Naive B cell (primary cell): ENCODE results near the gene ITGB2. TPM values are rescaled to one million over a fixed set of nuclear protein-coding genes. Genes with fewer than 3 reads are reported as not detected.
"Not testable (repeated sequence)": the region's sequence is repeated elsewhere in the genome, so short reads cannot be mapped to it uniquely, and the experiment has no call there.

ENCODE experiments used
- ATAC-seq, 2 donors: fragments of 150-1000 bp; cut with Tn5 transposase; 2 replicates each; pipeline ENCODE4 v1.10.0; 2021; ENCODE audit warnings: low read depth in 2 of 2, mild to moderate bottlenecking in 2 of 2, moderate library complexity in 2 of 2
- DNase-seq: peaks from one replicate; pipeline ENCODE4 v3.0.0; 2022
- H3K27ac Mint-ChIP-seq, 6 donors: one replicate each; pipeline ENCODE4 v1.8.0; 2020 to 2022; ENCODE audit warnings: mild to moderate bottlenecking in 6 of 6, mixed read lengths in 6 of 6, moderate library complexity in 5 of 6, inconsistent platforms in 2 of 6
- H3K27me3 Mint-ChIP-seq, 3 donors: one replicate each; pipeline ENCODE4 v1.8.0; 2021 to 2022; ENCODE audit warnings: mixed read lengths in 3 of 3, mild to moderate bottlenecking in 1 of 3
- H3K36me3 Mint-ChIP-seq, 2 donors: one replicate each; pipeline ENCODE4 v1.8.0; 2020 to 2022; ENCODE audit warnings: mixed read lengths in 2 of 2, inconsistent platforms in 1 of 2, mild to moderate bottlenecking in 1 of 2
- H3K4me1 Mint-ChIP-seq, 3 donors: one replicate each; pipeline ENCODE4 v1.8.0; 2020 to 2022; ENCODE audit warnings: mixed read lengths in 3 of 3, inconsistent platforms in 1 of 3, mild to moderate bottlenecking in 1 of 3, moderate library complexity in 1 of 3
- H3K4me3 Mint-ChIP-seq, 8 donors: one replicate each; pipeline ENCODE4 v1.8.0; 2020 to 2022; ENCODE audit warnings: mild to moderate bottlenecking in 8 of 8, mixed read lengths in 8 of 8, moderate library complexity in 8 of 8, inconsistent platforms in 2 of 8
- H3K9me3 Mint-ChIP-seq, 7 donors: one replicate each; pipeline ENCODE4 v1.8.0; 2020 to 2022; ENCODE audit warnings: mixed read lengths in 7 of 7, mild to moderate bottlenecking in 5 of 7, inconsistent platforms in 2 of 7, moderate library complexity in 1 of 7
- polyA plus RNA-seq, 6 donors: library from polyadenylated mRNA; unstranded; fragments of 300-500 nt; fragmentation: Illumina TruSeq; gene quantifications; one replicate each; pipeline ENCODE4 v1.2.3, GENCODE V29; 2021; ENCODE audit warnings: low read depth in 6 of 6

Gene ITGB2
- polyA plus RNA-seq, 6 donors from 2014 or later: 220 to 346 (median 303) TPM

- Mint-ChIP-seq H3K4me1 (peaks cover 56 to 90% (median 87%) of the 10 kb centered on the region in 3 donors), H3K36me3 (peaks cover 5 to 8% of the 10 kb centered on the region in 2 donors), H3K9me3 (no peaks in the 10 kb centered on the region), H3K27ac (peak overlapping the region; percentile 91 to 96 (median 93)), H3K27me3 (no peaks in the 10 kb centered on the region), H3K4me3 (peak overlapping the region; percentile 67 to 92 (median 83))
- DNase-seq (no peak), ATAC-seq (no peak)
Measured at GRCh38 chr21:44913425-44914175, 7.1 kb downstream of the ITGB2 start.

GRCh38 chr21:44912506-44913412 lies 7.9 kb downstream of the ITGB2 start:
- H3K4me1 Mint-ChIP-seq: peaks cover 57 to 92% (median 86%) of the 10 kb centered on the region in 3 donors
- H3K27me3 Mint-ChIP-seq, H3K36me3 Mint-ChIP-seq, H3K9me3 Mint-ChIP-seq, ATAC-seq, DNase-seq: not testable (repeated sequence)
- peak overlapping the region; percentile 67 to 87 (median 83) for H3K4me3 Mint-ChIP-seq
- peak overlapping the region in 5 of 6 donors; percentile 39 to 95 (median 92) for H3K27ac Mint-ChIP-seq

DNA sequence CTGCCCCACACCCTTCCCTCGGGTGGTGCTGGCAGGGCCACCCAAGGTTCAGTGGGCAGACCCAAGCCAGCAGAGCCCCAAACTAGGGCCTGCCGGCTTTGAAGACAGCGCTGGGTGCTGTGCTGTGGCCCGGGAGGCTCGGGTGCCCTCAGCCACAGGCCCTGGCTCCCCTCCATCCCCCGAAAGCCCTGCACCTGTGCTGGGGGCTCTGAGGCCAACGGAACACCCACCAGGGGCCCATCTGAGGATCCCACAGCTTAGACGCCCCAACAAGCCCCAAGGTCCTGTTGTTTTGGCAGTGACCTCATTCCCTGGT lies 8.6 kb downstream of the ITGB2 start:
- H3K9me3 Mint-ChIP-seq: no peaks in the 10 kb centered on the region
- H3K36me3 Mint-ChIP-seq: peaks cover 5 to 8% of the 10 kb centered on the region in 2 donors
- peak overlapping the region; percentile 65 to 89 (median 82) for H3K4me3 Mint-ChIP-seq
- no peak for DNase-seq
- ATAC-seq: no peak
- H3K27ac Mint-ChIP-seq: peak overlapping the region in 5 of 6 donors; percentile 39 to 95 (median 83)
- H3K4me1 Mint-ChIP-seq: peaks cover 57 to 89% (median 84%) of the 10 kb centered on the region in 3 donors
- no peaks in the 10 kb centered on the region for H3K27me3 Mint-ChIP-seq

DNA sequence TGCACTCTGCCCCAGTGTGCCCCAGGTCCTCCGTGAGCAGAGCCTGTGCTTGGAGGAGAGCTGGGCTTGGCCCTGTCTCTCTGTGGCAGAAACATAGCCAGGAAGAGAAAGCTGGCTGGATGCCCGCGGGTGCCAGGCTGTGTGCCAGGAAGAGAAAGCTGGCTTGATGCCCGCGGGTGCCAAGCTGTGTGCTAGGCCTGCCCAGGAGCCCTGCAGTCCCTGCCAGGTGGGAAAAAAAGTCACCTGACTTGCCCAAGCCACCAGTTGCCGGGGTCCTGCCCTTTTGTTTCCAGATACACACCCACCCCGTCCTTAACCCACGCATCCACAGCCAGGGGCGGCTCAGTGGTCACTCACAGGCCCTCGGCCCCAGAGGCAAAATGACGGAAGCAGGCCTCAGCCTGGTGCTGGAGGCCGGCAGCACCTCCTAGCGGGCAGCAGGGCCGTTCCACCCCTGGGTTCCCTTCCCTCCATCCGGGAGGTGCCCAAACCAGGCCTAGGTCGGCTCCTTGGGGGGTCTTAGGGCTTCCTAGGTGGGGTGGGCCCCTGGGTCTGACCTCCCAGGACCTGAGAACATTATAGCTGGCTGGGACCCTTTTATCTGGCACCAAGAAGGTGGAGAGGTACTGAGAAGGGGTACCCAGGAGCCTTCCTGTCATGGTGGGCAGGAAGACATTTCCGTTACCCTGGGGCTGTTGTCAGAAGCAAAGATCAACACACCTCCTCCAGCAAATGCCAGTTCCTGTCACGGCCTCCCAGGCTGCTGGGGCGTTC lies 9.1 kb downstream of the ITGB2 start:
- Mint-ChIP-seq H3K4me1 (peaks cover 58 to 88% (median 79%) of the 10 kb centered on the region in 3 donors), H3K9me3 (no peaks in the 10 kb centered on the region), H3K4me3 (peak overlapping the region; percentile 65 to 89 (median 79)), H3K27ac (peak overlapping the region; percentile 82 to 96 (median 94)), H3K27me3 (no peaks in the 10 kb centered on the region), H3K36me3 (peaks cover 5 to 8% of the 10 kb centered on the region in 2 donors)
- DNase-seq (peak; percentile 41), ATAC-seq (peak; percentile 49 to 64)

DNA sequence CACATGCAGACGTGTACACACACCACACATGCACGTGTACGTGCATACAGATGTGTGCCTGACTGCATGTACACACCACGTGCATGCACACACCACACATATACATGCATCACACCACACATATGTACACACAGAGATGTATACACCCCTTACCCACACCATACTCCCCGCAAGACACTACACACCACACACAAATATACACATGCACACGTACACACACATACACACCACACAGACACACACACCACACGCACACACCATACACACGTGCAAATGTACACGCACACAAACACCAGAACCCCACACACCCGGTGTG lies 9.7 kb downstream of the ITGB2 start:
- ATAC-seq (no peak), DNase-seq (no peak)
- Mint-ChIP-seq H3K4me1 (peaks cover 59 to 88% (median 78%) of the 10 kb centered on the region in 3 donors), H3K36me3 (peaks cover 5 to 8% of the 10 kb centered on the region in 2 donors), H3K27ac (peak overlapping the region in 5 of 6 donors; percentile 57 to 96 (median 94)), H3K4me3 (peak overlapping the region; percentile 65 to 89 (median 79)), H3K9me3 (no peaks in the 10 kb centered on the region), H3K27me3 (no peaks in the 10 kb centered on the region)

- H3K27me3 Mint-ChIP-seq: no peaks in the 10 kb centered on the region
- H3K27ac Mint-ChIP-seq: peak overlapping the region; percentile 44 to 96 (median 77)
- no peak for ATAC-seq
- H3K36me3 Mint-ChIP-seq: peaks cover 5 to 8% of the 10 kb centered on the region in 2 donors
- DNase-seq: no peak
- H3K9me3 Mint-ChIP-seq: no peaks in the 10 kb centered on the region
- H3K4me3 Mint-ChIP-seq: peak overlapping the region in 4 of 8 donors; percentile 6 to 79 (median 56)
- H3K4me1 Mint-ChIP-seq: peaks cover 57 to 86% (median 73%) of the 10 kb centered on the region in 3 donors
Measured at GRCh38 chr21:44910229-44911067, 10.3 kb downstream of the ITGB2 start.

GRCh38 chr21:44909719-44910118 lies 11.0 kb downstream of the ITGB2 start:
- Mint-ChIP-seq H3K27ac (peak overlapping the region in 4 of 6 donors; percentile 56 to 86 (median 77)), H3K4me3 (peak overlapping the region in 4 of 8 donors; percentile 47 to 78 (median 70)), H3K36me3 (peaks cover 5 to 9% of the 10 kb centered on the region in 2 donors), H3K27me3 (no peaks in the 10 kb centered on the region), H3K9me3 (no peaks in the 10 kb centered on the region), H3K4me1 (peaks cover 57 to 79% (median 72%) of the 10 kb centered on the region in 3 donors)
- no peak for DNase-seq
- no peak for ATAC-seq

DNA sequence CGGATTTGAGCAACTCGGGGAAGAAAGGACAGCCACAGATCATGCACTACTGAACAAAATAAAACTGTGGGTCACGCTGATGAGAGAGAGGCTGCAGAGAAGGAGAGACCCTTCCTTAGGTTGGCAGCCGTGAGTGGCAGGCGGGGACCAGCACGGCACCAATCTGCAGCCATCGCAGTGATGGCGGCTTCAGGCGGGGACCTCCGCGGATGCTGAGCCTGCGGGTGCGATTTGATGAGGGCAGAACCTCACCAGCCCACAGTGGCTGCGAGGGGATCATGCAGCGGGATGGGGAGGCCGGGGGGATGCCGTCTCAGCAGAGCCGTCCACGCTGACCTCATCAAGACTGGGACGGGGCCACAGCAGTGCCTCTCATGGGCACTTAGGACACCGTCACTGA lies 11.8 kb downstream of the ITGB2 start:
- H3K9me3 Mint-ChIP-seq: peaks cover 0 to 1% (median 0%) of the 10 kb centered on the region in 7 donors
- H3K27me3 Mint-ChIP-seq: no peaks in the 10 kb centered on the region
- ATAC-seq: no peak
- no peak for DNase-seq
- peaks cover 8 to 17% of the 10 kb centered on the region in 2 donors for H3K36me3 Mint-ChIP-seq
- peak overlapping the region in 4 of 8 donors; percentile 6 to 74 (median 26) for H3K4me3 Mint-ChIP-seq
- peaks cover 55 to 78% (median 69%) of the 10 kb centered on the region in 3 donors for H3K4me1 Mint-ChIP-seq
- H3K27ac Mint-ChIP-seq: no peak overlapping the region

DNA sequence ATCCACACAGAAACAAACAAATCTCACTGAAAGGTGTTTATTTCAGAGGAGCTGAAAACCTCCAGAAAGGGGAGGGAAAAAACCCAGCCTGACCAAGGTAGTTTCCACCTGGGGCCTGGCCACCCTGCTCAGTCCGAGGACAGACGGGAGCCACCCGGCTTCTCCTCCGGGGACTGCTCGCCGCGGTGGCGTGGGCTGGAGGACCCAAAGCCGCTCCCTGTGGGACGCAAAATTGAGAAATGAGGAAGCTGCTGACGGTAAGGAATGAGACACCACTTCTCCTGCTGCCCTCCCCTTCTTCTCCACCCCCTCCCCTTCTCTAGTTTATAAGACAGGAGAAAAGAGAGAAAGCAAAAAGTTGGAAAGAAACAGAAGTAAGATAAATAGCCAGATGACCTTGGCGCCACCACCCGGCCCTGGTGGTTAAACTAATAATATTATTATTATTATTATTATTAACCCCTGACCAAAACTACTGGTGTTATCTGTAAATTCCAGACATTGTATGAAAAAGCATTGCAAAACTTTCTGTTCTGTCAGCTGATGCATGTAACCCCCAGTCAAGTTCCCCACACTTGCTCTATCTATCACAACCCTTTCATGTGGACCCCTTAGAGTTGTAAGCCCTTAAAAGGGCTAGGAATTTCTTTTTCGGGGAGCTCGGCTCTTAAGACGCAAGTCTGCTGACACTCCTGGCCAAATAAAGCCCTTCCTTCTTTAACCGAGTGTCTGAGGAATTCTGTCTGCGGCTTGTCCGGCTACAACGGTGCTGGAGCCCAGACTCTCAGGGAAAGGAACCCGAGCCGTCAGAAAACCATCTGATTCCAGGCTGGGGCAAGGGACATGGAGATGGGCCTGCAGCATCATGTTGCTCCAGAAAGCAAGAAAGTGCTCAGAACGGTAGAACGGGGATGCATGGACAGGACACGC lies 12.5 kb downstream of the ITGB2 start:
- Mint-ChIP-seq H3K27me3 (no peaks in the 10 kb centered on the region), H3K4me1 (peaks cover 53 to 71% (median 66%) of the 10 kb centered on the region in 3 donors), H3K36me3 (peaks cover 8 to 17% of the 10 kb centered on the region in 2 donors), H3K9me3 (peaks cover 0 to 1% (median 0%) of the 10 kb centered on the region in 7 donors), H3K27ac (peak overlapping the region; percentile 57 to 91 (median 78)), H3K4me3 (peak overlapping the region in 7 of 8 donors; percentile 45 to 78 (median 60))
- DNase-seq: peak; percentile 31
- ATAC-seq: peak; percentile 32 to 41

DNA sequence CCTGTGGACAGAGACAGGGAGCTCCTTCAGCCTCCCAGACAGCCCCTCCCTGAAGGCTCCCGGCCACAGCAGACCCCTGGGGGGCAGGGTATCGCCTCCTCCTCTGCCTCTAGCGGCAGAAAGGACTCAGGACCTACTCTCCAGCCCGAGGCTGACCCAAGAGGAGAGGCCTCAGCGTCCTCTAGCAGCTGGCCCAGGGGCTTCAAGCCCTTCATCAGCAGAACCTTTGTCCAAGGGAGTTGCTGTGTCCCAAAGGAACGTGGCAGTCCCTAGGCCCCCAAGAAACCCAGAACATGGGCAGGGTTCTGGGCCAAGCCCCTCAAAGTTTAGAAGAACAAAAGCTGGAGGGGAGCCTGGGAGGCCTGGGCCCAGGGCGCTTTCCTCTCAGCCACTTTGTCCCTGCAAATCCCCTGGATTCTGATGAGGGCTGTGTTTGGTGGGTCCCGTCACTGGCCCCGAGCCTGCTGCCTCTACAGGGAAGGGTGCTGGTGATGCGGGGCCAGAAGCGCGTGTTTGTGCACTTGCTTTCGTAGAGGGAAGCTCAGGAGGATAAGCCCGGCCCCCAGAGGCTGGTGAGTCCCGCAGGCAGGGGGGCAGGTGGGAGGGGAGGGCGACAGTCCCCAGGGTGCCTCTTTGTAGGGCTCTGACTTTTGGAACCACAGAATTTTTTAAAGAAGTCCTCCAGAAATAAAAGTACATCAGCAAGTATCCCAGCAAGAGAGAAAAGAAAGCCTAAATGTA lies 13.3 kb downstream of the ITGB2 start:
- peaks cover 57 to 74% (median 64%) of the 10 kb centered on the region in 3 donors for H3K4me1 Mint-ChIP-seq
- H3K4me3 Mint-ChIP-seq: peak overlapping the region in 7 of 8 donors; percentile 45 to 78 (median 60)
- ATAC-seq (peak; percentile 51 to 53), DNase-seq (peak; percentile 25)
- H3K36me3 Mint-ChIP-seq: peaks cover 15 to 25% of the 10 kb centered on the region in 2 donors
- H3K27me3 Mint-ChIP-seq: no peaks in the 10 kb centered on the region
- peaks cover 0 to 1% (median 0%) of the 10 kb centered on the region in 7 donors for H3K9me3 Mint-ChIP-seq
- peak overlapping the region; percentile 57 to 91 (median 78) for H3K27ac Mint-ChIP-seq

DNA sequence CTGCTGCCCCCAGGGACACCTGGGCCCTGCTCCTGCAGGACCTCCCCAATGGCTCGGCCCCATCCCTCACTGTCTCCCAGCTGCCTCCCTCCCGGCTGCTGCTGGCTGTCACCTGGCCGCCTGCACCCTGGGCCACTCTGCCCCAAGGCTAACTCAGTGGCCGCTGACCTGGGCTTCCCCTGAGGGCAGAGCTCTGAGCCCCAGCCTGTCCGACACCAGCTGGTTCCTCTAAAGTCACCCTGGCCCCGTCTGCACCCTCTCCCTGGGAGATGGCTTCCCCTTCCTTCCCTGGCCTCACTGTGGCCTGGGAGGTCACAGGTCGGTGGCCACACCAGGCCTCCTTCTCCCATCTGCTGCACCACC lies 15.0 kb downstream of the ITGB2 start:
- DNase-seq: no peak
- Mint-ChIP-seq H3K27me3 (no peaks in the 10 kb centered on the region), H3K4me3 (no peak overlapping the region), H3K27ac (peak overlapping the region in 3 of 6 donors; percentile 47 to 56 (median 54)), H3K4me1 (peaks cover 42 to 57% (median 48%) of the 10 kb centered on the region in 3 donors), H3K36me3 (peaks cover 25 to 36% of the 10 kb centered on the region in 2 donors), H3K9me3 (peaks cover 0 to 1% (median 0%) of the 10 kb centered on the region in 7 donors)
- no peak for ATAC-seq
